Stimulated activated CD4-positive, alpha-beta T cell treated with anti-CD3 and anti-CD28 coated beads, Interleukin-1b, Interleukin-23, amount 100 ng/mL, for 4 hours (primary cell): ENCODE data around the gene PSPH.
"Not testable (repeated sequence)": the region's sequence is repeated elsewhere in the genome, so short reads cannot be mapped to it uniquely, and the experiment has no call there.

Source experiments
- DNase-seq, 2 donors: peaks; one replicate each; pipeline ENCODE4 v3.0.0-alpha.2; 2020; ENCODE audit warnings: low read depth in 2 of 2

The PSPH gene

DNA sequence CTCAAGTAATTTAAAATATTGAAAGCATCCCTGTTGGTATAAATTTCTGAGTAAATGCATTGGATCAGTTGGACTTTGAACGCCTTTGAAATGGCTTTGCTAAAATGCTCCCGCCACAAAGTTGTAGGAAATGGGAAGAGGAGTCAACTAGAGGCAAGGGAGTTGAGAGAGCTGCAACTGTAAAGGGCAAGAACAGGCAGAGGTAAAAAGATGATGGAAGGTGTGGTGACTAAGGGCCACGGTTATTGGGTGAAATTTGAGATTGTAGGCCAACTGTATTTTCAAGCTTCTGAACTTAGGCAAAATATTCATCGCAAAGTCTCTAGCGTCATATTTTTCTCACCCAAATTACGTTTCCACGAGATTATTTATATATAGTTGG lies 12.2 kb upstream of the PSPH start:
- no peak for DNase-seq

DNA sequence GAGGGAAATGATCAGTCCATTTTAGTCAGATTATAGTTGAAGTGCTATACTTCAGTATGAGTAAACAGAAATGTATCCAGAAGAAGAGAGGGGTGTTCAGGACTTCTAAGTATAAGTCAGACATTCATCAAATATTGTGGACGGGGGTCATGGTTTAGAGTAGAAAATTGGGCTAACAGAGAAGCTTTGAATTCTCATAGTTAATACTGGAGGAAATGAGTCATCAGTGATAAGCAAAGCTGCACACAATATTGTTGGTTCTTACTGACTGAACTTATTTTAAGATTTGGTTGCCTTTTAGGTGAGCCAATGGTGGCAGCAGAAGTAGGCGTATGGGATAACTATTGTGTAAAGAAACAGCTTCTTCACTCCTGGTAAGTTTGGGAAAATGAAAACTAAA lies 11.1 kb upstream of the PSPH start:
- DNase-seq = no peak

DNA sequence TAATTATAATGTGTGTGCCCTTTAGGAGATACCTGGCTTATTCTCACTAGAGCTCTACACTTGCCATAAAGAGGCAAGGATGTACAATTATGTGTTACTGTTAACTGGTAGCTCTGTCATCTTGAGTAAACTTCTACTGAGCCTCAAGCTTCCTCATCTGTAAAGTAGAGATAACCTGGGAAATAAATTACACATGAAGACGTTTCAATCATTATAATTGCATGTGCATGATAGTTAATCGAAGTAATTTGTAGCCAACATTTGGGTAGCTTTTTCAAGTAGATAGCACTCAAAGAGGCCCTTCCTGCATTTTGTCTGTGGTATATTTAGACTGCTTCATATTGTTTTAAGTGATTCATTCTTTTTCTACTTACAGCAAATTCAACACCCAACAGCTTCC lies 2.7 kb upstream of the PSPH start:
- no peak for DNase-seq

DNA sequence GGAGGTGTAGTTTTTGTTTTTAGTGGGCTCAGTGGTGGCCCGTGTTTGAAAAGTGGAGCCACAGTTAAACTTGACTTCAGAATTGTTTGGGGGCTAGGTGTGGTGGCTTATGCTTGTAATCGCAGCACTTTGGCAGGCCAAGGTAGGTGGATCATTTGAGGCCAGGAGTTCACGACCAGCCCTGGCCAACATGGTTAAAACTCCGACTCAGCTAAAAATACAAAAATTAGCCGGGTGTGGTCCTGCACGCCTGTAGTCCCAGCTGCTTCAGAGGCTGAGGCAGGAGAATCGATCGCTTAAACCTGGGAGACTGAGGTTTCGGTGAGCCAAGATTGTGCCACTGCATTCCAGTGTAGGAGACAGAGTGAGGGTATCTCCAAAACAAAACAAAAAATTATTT lies 2.1 kb upstream of the PSPH start:
- DNase-seq = no peak

DNA sequence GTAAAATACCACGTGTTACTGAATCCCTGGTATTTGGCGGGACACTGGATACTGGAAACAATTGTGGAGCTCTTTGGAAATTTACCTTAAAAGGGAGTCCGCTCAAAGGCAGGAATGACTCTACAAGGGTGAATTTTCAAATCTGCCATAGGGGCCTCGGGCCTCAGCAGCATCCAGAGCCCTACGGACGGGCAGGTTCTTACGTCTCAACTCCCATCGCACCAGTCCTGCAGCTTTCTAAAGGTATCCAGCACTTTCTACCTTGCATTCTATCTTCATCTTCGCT lies 248 bp downstream of the PSPH start:
- DNase-seq = no peak

DNA sequence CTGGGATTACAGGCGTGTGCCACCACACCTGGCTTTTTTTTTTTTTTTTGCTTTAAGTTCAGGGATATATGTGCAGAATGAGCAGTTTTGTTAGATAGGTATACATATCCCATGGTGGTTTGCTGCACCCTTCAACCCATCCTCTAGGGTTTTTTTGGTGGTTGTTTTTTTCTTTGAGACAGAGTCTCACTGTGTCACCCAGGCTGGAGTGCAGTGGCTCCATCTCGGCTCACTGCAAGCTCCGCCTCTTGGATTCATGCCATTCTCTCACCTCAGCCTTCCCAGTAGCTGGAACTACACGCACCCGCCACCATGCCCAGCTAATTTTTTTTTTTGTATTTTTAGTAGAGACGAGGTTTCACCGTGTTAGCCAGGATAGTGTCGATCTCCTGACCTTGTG lies 2.5 kb downstream of the PSPH start:
- DNase-seq = not testable (repeated sequence)

DNA sequence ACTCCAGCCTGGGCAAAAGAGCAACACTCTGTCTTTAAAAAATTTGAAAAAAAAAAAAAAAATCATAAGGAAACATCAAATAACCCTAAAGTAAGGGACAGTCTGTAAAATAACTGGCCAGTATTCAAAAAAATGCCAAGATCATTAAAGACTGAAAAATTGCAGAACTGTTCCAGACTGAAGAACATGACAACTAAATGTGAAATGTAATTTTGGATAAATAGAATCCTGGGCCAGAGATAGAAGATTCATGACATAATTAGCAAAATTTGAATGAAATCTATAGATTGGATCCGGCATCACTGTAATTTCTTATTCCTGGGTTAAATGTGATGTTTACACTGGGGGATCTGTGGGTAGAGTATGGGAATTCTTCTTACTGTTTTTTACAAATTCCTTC lies 3.0 kb downstream of the PSPH start:
- no peak for DNase-seq

DNA sequence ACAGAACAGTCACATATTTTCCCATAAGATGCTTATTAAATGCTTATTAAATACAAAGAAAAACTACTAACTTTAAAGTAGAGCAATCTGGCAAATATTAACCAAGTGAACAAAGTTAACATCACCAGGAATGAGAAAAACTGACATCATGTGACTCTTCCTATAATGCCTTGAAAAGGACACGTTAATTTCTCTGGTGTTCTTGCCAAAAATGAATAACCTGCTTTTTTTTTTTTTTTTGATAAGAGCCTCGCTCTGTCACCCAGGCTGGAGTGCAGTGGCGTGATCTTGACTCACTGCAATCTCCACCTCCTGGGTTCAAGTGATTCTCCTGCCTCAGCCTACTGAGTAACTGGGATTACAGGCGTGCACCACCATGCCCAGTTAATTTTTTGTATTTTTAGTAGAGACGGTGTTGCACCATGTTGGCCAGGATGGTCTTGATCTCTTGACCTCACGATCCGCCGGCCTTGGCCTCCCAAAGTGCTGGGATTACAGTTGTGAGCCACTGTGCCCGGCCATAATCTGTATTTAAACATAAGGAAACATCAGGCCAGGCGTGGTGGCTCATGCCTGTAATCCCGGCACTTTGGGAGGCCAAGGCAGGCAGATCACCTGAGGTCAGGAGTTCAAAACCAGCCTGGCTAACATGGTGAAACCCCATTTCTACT lies 3.7 kb downstream of the PSPH start:
- not testable (repeated sequence) for DNase-seq

DNA sequence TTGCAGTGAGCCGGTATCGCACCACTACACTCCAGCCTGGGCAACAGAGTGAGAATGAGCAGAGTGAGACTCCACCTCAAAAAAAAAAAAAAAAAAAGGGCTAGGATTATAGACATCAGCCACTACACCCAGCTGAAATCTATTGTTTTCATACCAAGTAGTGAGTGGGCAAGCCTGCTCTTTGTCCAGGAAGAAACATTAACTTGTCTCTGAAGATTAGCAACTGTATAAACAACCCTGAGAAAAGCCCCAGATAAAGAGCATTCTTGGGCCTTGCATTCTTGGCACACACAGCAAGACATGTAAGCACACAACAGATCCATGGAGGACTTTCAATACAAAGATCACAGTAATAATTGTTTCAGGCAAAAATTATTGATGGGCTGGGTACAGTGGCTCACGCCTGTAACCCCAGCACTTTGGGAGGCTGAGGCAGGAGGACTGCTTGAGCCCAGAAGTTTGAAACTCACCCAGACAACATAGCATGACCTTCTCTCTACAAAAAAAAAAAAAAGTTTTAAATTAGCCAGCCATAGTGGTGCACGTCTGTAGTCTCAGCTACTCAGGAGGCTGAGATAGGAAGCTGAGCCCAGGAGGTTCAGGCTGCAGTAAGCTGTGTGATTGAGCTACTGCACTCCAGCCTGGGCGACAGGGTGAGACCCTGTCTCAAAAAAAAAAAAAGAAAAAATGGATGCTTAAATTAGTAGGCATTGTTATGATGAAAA lies 4.4 kb downstream of the PSPH start:
- DNase-seq = no peak

DNA sequence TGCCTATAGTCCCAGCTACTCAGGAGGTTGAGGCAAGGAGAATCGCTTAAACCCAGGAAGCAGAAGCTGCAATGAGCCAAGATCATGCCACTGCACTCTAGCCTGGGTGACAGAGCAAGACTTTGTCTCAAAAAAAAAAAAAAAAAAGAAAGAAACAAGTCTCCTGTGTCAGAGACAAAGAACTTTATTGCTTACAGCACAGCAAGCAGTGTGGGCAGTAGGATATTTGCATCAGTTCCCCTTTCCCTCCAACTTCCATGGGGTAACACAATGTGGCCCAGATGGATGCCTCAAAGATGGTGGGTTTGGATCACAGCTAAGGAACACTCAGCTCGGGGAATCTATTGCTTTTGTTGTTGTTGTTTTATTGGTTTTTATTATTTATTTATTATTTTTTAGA lies 5.5 kb downstream of the PSPH start:
- not testable (repeated sequence) for DNase-seq

DNA sequence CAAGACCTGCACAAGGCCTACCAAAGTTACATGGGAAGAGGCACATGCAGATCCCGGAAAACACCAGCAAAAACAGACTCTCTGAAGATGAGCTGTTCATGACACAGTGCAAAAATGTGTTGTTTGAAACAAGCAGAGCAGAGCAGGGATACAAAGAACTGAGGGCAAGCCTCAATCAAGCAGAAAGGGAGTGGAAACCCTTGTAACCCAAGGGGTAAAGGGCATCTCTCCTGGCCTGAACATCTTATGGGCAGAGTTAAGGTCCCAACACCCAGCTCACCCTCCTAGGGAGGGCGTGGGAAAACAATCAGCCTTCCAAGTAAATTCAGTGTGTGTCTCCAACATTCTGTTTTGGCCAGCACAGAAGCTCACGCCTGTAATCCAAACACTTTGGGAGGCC lies 10.5 kb downstream of the PSPH start:
- DNase-seq = no peak

DNA sequence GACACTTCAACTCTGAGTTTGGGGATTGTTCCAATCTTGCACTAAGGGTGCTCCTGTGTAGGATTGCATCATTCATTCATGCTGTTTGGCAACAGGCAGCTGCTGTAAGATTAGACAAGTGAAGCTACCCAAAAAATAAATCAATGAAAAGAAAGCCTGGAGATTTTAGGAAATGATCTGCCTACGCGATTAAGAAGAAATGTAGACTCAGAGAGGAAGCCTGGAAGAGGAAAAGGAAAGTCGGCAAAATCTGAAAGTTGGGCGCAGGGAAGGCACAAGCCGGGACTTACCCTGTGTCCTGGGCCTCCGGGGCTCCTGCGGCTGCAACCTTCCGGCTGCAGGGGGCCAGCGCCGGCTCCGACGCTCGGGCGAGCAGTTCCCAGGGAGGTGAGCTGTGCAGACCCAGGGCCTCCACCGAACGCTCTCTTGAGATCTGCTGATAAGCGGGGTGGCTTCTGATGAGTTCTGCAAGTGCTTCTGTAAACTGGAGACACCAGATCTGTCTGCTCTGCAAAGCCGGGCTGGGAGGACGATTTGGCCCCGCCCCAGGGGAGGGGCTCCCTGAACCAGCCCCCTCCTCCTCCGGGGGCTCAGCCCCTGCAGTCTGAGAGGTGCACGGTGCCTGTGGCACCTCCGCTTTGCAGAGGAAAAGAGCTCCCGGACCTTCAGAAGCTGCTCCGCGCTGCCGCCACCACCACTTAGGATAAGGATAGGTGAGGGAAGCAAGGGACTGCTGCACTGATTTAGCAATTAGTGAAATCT lies 17.4 kb downstream of the PSPH start:
- peak; percentile 47 to 64 for DNase-seq

DNA sequence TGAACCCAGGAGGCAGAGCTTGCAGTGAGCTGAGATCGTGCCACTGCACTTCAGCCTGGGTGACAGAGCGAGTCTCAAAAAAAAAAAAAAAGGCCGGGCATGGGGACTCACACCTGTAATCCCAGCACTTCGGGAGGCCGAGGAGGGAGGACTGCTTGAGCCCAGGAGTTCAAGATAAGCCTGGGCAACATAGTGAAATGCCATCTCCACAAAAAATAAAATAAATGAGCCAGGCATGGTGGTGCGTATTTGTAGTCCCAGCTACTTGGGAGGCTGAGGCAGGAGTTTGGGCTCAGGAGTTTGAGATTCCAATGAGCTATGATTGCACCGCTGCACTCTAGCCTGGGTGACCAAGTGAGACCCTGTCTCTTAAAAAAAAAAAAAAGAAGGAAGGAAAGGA lies 18.7 kb downstream of the PSPH start:
- not testable (repeated sequence) for DNase-seq

DNA sequence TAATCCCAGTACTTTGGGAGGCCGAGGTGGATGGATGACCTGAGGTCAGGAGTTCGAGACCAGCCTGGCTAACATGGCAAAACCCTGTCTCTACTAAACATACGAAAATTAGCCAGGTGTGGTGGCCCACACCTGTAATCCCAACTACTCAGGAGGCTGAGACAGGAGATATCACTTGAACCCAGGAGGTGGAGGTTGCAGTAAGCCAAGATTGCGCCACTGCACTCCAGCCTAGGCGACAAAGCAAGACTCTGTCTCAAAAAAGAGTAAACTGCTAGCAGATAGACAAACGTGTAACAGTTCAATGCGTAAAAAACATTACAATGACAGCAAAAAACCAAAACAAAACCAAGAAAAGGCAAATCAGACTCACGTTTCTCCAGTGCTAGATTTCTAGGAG lies 19.7 kb downstream of the PSPH start:
- not testable (repeated sequence) for DNase-seq

DNA sequence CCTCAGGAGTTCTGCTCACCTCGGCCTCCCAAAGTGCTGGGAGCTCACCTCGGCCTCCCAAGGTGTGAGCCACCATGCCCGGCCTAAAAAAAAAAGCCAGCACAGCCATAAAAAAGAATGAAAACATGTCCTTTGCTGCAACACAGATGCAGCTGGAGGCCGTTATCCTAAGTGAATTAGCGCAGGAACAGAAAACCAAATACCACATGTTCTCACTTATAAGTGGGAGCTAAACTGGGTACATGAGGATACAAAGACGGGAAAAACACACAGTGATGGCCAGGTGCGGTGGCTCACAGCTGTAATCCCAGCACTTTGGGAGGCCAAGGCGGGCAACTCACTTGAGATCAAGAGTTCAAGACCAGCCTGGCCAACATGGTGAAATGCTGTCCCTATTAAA lies 20.9 kb downstream of the PSPH start:
- DNase-seq = no peak

DNA sequence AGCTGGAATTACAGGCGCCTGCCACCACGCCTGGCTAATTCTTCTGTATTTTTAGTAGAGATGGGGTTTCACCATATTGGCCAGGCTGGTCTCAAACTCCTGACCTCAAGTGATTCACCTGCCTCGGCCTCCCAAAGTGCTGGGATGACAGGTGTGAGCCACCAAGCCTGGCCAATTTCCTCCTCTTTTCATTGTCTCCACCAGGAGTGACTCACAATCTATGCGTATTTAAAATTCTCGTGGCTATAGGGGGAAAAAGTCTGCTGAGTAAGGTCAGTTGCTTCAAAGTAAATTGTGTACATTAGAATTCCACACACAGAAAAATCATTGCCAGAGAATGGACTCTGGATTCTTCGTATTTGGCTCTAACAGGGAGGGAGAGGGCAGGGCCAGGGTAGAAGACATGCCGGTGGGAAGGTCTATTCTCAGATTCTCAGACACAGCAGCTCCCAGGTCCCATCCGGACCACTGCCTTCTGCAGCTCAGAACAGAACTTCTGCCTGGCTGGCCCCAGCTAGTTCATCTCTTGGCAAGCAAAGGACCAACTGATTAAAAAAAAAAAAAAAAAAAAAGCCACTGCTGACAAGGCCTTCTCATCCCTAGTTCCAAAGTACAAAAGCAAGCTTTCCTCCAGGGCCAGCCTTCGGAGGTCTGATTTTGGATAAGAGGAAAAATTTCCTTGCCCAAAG lies 22.2 kb downstream of the PSPH start:
- DNase-seq = no peak

DNA sequence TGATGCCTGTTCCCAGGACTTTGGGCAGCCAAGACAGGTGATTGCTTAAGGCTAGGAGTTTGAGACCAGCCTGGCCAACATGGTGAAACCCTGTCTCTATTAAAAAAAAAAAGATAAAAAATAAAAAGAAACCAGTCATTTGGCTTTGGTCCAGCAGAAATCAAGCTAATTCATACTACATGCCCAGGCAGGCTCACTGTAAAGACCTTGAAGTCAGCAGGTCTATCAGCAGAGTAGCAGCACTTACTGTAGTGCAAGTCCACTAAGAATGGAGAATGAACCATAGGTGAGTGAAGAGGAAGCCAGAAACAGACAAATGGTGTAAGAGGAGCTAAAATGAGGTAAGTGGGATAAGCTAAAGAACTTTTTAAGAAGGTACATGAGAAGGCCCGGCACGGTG lies 24.7 kb downstream of the PSPH start:
- no peak for DNase-seq

DNA sequence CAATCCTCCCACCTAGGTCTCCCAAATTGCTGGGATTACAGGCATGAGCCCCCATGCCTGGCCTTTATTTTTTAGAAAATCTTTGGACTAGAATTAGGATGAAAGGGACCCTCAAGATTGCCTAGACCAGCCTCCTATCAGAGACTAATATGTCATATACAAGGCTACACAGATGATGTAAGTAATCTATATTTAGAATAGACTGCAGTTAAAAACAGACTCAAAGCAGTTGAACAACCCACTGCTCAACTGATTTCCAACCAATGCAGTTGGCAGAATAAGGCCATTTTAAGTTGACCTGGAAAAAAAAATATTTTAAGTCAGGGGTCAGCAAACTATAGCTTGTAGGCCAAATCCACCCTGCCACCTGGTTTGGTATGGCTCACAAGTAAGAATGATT lies 27.7 kb downstream of the PSPH start:
- no peak for DNase-seq

DNA sequence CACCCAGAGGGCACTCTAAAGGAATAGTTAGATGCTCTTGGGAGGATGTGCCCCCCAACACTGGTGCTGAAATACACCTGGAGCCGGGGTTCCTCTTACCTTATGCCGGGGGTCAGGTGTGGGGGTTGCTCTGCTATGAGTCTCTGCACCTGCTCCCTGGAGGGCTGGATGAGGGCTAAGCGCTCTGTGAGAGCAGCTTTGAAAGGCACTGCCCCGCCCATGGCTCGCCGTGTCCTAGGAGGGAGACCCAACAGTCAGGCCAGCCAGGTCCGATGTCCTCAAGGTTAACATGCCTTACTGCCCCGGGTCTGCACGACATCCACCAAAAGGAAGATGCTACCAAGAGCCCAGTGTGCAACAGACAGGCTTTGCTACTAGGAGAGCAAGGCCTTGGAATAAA lies 31.7 kb downstream of the PSPH start:
- no peak for DNase-seq

DNA sequence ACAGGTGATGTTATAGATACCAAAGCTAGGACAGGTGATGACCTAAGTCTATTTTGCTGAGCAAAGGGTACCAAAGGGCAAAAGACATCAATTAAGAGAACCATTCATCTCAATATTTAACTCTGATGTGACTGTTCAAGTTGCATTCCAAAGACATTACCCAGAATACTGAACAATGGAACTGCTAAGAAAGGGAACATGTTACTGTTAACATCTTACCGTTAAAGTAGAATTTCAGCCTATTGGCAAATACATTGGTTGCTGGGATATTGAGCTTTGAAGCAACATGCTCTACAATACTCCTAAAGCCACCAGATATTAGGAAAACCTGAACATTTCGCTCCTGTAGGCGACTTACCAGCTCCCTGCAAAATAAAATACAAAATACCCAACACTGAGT lies 34.2 kb downstream of the PSPH start:
- DNase-seq = not testable (repeated sequence)

DNA sequence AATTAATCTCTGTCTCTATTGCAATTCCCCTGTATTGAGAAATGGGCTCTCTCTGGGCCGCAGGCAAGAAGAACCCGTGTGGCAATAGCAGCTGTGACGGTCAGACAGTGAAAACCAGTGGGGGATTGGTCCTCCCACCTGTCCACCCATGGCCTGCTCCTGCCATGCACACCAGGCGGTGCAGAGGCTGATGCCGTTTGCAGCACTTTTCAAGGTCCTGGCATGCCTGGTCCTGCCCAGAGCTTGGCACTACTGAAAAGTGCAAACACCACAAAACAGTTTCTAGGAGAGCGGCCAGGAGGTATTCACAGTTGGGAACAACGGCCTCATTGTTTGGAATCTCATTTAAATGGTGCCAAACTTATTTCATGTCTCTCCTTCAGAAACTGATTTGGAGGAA lies 41.5 kb downstream of the PSPH start:
- DNase-seq = no peak

DNA sequence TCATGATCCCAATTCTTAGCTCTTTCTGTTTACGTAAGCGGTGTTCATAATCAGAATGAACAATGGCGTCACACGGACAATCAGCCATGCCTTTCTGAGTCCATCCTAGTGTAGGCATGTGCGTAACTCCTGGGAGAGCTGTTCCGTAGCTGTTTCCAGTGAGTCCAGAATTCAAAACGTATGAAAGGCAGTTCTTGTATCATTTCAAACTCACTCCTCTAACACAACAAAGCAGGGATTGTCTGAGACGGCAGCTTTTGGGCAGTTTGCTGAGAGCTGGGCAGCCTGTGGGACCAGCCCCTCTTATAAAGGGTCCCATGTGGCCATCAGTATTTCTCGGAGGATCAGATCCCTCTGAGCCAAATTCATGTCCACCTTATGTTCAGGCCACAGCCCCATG lies 43.4 kb downstream of the PSPH start:
- DNase-seq = no peak

DNA sequence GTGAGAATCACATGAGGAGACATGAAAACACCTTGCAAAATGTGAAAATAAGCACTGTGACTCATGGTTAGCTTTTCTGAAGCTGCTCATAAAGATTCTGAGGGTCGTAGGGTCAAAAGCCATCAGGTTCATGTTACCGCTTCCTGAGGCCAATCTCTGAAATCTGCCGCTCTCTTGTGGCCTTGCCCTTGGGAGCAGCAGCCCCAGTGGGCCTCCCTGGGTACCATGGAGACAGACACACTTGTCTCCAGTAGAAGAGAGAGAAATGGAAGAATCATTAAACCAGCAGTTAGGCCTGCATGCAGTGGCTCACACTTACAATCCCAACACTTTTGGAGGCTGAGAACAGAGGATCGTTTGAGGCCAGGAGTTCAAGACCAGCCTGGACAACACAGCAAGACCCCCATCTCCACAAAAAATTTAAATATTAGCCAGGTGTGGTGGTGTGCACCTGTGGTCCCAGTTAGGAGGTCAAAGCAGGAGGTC lies 44.0 kb downstream of the PSPH start:
- no peak for DNase-seq
